Right ventricle myocardium superior (tissue), 1 donor: ENCODE results near the gene ABI2. TPM values are rescaled to one million over a fixed set of nuclear protein-coding genes. Genes with fewer than 3 reads are reported as not detected.

Experiments
- ATAC-seq: fragments of 200-7000 bp; cut with Tn5 transposase; one replicate; pipeline ENCODE4 v1.9.1; 2020; ENCODE audit warnings: mild to moderate bottlenecking; ENCODE audit not compliant: poor library complexity
- DNase-seq: peaks from one replicate; pipeline ENCODE4 v3.0.0-alpha.2; 2020
- intact Hi-C: fragments of 100-400 bp; cut with DNase I; formaldehyde crosslinking; loops from one replicate; pipeline ENCODE4 v1.11.2; 2022
- total RNA-seq: library from RNA; stranded (reverse); fragmentation: NEBNext Ultra II Directional; extraction: Animal tissue kit (Norgen Biotek cat#: 25700); gene quantifications from one replicate; pipeline ENCODE4 v1.2.1, GENCODE V29; 2021
- donor health status: DM: no; HTN: yes; CAD: no; lungs with severe emphysema.

ABI2 gene
- total RNA-seq, 1 donor from 2014 or later: 44.7 TPM

DNA sequence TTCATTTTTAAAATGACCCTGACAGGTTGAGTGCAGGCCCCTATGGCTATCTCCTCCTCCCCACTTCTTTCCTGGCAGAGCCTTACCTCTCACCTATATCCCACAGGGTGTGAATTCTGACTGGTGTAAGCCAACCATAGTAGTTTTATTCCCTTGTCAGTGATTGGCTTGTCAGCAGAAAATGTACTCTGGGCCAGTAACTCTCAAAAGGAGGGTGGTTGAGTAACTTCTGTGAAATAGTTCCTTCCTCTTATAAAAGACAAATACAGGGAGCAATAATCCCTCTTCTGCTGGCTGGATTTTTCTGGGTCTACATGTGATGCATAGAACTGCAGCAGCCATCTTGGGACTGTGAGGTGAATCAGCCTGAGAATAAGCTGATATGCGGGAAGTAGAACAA, 123.5 kb downstream of the ABI2 start:
- DNase-seq: no peak
- intact Hi-C loops: loop anchor here (5.0 kb wide), 1 partner anchor 224 kb away; no protein-coding TSS in a partner anchor
- ATAC-seq: peak; percentile 41

DNA sequence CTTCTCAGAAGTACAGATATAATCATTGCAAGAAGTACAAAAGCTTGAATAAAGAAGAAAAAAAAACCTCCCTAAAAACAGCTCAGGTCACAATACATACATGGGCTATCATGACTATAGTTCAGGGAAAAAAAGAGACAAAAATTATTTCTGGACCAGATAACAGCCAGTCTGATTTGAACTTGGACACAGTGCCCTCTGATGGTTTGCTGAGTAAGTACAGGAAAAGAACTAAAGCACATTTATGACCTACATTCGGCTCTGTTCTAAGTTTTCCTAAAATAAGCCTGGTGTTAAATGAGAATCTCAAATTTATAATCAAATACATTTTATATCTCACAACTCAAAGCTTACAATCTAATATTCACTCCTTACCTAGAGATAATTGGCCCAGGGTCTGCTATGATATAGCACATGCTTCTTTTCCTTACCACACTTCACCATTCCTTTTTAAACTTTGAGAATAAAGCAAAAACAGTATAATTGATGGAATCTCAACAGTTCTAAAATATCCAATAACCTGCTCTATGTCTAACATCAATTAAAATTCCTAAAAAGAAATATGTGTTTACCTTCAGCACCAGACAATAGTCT, 125.8 kb downstream of the ABI2 start:
- DNase-seq: no peak
- ATAC-seq: peak; percentile 81
- intact Hi-C loops: loop anchor here (5.0 kb wide), 1 partner anchor 227 kb away; no protein-coding TSS in a partner anchor

DNA sequence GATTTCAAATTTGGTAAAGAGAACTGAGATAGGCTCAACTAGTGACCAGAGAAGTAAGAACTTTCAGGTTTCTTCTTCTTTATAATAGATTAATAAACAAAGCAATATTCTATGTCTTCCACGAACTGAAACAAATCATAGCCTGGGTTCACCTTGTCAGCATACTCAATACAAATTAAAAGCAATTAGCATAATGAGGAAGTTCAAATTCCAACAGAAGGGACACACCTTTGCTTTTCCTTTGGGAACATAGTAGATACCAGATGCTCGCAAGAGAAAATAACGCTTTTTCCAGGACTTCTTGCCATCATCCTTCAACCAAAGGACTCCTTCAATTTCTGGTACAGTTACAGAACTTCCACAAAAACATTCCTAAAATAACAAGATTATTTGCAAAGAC, 127.0 kb downstream of the ABI2 start:
- DNase-seq (no peak), ATAC-seq (no peak)
- intact Hi-C loops: no loop called here

DNA sequence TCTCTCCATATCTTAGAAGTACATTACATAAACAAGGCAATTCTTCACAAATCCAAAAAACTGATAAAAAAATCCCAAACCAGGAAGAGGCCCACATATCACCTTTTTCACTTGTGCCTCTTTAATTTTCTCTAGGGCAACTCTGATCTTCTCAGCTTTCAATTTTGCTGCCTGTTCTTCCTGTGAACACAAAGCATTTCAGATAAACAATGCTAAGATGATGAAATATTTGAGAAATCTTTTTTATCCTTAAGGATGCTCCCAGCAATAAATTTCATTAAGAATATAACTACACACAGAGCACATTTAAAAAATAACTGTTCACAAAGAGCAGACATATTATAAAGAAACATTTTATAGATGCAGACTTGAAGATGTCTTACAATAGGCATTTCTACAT, 133.6 kb downstream of the ABI2 start:
- intact Hi-C loops: no loop called here

DNA sequence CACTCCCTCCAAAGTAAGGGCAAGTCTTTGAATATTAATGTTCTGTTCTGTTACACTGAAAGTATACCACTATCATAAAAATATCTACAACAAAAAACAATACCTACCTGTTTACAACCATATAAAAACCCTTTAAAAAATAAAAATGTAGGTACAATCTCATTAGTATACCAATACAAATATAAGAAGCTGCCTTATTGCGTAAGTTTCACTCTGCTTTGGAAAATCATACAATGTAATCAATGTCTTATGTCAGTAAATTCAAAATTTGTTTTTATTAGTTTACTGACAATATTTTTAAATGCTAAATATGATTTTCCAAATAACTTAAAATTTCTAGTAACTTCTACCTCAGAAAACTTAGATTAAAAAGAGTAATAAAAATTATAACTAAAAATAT, 134.1 kb downstream of the ABI2 start:
- no peak for DNase-seq
- ATAC-seq: no peak
- intact Hi-C loops: no loop called here

More for the DNA sequence above, 133.6 kb downstream of the ABI2 start:
- ATAC-seq (no peak), DNase-seq (no peak)

DNA sequence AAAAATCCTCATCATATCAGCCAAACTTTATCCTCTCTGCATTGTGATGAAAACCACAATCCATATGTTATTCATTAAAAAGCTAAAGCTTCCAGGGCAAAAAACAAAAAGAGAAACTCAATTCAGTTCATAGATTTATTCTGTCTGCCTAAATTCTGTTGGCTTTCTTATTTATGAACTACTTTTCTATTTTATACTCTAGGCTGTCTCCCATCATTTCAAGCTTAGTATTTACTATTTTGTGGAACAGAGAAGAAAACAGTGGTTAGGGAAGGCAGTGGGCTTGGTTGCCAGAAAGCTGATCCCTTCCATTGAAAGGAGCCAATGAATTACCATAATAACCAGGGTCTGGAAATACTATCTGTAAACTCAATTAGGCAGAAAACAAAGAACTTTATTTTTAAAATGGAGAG, 135.1 kb downstream of the ABI2 start:
- no peak for ATAC-seq
- no peak for DNase-seq
- intact Hi-C loops: no loop called here

DNA sequence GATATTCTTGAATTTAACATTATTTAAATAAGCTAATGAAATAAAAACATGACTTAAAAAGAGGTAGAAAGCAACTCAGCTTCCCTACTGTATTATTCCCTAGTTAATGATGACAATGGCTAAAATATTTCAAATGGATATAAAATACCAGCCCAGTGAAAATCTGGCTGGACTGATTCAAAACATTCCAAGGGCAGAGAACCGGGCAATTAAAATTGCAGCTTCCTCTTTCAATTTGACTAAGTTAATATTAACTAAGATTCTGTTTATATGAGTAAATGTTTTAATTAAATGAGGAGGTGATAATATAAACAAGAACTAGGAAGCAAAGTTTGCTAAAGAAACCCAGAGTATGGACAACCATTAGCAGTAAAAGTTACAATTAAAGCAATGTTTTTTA, 141.4 kb downstream of the ABI2 start:
- ATAC-seq (no peak), DNase-seq (no peak)
- intact Hi-C loops: no loop called here

DNA sequence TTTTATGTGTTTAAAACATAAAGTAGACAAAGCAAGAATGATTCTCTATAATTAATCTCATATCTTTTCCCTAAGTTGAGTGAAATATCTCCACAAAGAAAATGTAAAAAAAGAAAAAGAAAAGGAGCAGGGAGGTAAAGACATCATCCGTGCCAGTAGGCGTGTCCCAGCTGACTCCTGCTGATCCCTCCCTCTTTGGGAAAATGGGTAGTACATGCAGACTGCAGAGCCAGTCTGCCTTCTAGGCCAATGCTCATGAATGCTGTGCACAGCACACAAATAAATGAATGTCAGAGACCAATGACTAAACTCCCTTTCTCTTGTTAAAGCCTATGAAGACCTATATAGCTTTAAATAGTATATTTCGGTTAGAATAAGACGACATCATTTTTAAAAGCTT, 142.2 kb downstream of the ABI2 start:
- intact Hi-C loops: no loop called here
- DNase-seq (no peak), ATAC-seq (peak; percentile 48)

DNA sequence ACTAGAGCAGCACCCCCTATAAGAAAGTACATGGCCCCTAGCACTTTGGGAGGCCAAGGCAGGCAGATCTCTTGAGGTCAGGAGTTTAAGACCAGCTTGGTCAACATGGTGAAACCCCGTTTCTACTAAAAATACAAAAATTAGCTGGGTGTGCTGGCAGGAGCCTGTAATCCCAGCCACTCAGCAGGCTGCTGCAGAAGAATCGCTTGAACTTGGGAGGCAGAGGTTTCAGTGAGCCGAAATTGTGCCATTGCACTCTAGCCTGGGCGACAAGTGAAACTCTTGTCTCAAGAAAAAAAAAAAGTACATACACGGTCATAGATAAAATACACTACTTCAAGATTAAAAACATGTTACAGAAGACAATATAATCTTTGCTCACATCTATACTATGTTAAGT, 143.1 kb downstream of the ABI2 start:
- ATAC-seq (no peak), DNase-seq (no peak)
- intact Hi-C loops: no loop called here

DNA sequence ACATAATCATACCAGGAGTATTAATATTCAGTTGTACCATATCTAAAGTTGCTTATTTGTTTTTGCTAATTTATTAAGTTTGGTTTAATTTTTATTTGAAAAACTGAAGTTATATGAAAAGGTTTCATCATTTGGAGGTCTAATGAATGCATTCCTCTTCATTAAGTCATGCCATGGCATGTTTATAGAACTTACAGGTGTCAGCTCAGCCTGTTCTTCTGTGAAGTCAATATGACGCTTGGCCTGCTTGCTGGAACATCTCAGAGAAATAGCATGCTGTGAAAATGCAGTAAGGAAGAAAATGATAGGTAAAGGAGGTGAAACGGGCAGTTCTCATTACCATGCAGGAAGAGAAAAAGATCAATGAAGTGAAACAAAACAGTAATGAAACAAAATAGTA, 148.7 kb downstream of the ABI2 start:
- DNase-seq: no peak
- no peak for ATAC-seq
- intact Hi-C loops: no loop called here

DNA sequence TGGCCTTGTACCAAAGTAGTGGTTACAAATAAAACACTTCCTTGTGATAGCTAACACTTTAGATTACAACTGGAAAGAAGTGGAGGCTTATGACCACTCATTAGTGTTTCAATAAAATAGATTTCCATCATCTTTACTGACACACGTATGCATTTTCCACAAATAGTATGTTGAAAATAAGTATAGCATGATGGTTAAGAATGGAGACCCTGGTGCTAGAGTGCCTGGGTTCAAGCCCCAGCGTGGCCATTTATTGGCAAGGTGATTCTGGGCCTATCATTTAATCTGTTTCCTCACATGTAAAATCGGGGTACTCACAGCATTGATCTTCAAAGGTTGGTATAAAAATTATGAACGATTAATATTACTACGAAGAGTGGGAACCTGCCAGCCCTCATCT, 152.4 kb downstream of the ABI2 start:
- ATAC-seq (no peak), DNase-seq (no peak)
- intact Hi-C loops: loop anchor here (5.0 to 10.0 kb wide), 2 partner anchors 172 to 424 kb away; no protein-coding TSS in a partner anchor

DNA sequence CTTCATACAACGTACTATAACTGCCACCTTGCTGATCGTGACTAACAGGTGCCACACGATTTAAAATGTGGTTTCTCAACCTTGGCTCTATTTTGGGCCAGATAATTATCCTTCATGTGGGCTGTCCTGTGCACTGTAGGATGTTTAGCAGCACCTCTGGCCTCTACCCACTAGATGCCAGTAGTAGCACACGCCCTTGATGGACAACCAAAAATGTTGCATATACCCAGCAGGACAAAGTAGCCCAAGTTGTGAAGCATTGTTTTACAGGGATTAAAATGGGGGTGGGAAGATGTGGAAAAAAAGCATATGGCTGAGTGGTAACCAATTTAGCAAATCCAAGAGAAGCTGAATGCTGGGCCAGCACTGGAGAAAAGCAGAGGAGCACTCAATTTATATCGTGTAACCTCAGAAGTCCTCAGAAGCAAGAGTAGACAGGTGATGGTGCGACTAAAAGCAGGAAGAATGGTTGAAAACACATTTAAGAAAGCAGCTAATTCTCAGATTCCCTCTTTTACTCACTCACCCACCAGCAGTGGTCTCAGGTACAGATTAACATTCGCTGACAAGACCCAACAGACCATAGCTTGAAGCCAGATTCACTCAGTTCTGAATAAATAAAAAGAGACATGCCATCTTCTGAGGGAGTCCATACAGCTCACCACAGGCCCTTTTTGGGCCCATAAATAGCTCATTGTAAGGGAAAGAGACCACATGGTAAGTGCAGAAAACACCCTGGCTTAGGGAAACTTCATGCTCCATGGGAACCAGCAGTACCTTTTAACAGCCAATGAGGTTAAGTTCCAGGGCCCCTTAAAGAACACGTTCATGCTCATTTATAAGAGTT, 156.3 kb downstream of the ABI2 start:
- no peak for DNase-seq
- ATAC-seq: peak; percentile 96
- intact Hi-C loops: loop anchor here (2.0 to 10.0 kb wide), 3 partner anchors 168 to 420 kb away; no protein-coding TSS in a partner anchor

DNA sequence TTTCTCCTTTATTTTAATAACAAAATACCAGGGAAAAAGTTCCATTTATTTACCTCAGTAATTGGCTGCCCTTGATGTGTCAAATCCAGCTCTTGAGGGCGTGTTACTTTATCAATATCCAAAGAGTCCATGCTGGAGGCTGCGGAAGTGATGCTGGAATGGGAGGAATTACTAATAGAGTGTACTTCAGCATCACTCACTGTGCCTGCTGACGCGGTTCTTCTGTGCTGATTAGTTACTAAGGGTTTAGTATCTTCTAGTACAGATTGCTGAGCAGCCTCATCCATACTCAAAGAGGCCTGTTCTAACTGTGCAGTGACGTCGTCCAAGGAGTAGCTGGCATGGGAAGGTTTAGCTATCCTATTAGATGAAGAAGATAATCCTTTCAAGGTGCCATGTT, 161.3 kb downstream of the ABI2 start:
- intact Hi-C loops: loop anchor here (10.0 kb wide), 1 partner anchor 415 kb away; no protein-coding TSS in a partner anchor
- ATAC-seq (no peak), DNase-seq (no peak)

DNA sequence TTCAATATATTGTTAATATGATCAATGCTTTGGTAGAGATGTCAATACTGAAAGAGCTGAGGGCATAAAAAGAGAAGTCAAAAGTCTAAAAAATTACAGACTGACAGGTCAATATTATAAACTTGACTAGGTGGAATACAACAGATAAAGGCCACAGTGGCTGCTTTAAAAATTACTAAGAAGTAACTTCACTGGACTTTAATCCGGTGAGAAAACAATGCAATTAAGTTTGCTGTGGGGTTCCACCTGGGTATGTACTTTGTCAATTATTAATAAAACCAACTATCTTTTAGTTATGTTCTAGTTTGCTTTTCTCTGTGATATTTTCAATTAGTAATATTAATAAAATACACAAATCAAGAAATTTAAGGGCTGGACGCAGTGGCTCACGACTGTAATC, 162.2 kb downstream of the ABI2 start:
- intact Hi-C loops: no loop called here
- ATAC-seq (no peak), DNase-seq (no peak)

DNA sequence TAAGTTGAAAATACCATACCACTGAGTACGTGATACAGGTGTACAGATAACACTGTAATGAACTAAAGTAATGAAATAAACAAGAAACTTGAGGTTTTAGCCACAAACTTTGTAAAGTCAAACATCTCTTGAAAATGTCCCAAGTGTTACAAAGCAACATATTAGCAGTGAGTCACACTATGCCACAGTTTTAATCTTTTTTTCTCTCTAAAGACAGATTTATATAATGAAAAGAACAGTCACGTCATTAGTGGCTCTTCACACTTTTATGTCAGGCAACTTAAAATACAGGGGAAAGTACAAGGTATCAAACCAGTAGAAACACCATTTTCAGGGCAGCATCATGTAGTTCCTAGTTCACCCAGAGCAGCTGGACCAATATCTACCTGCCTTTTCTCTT, 164.8 kb downstream of the ABI2 start:
- intact Hi-C loops: no loop called here
- DNase-seq (no peak), ATAC-seq (no peak)

Other genes starting within 250 kb of the ABI2 start
- gene CYP20A1, start 89.4 kb upstream of the ABI2 start, total RNA-seq: 12.5 TPM
- 11.9 TPM for gene RAPH1, start 206.9 kb downstream of the ABI2 start, total RNA-seq